COLO668 (cell line): ENCODE data around the gene ADGRV1.
"Not testable (repeated sequence)": the region's sequence is repeated elsewhere in the genome, so short reads cannot be mapped to it uniquely, and the experiment has no call there.

Source experiments
- DNase-seq: peaks from one replicate; lab custom pipeline; 2025; ENCODE audit not compliant: unreplicated experiment; lab: John Stamatoyannopoulos, UW

Gene ADGRV1

DNA sequence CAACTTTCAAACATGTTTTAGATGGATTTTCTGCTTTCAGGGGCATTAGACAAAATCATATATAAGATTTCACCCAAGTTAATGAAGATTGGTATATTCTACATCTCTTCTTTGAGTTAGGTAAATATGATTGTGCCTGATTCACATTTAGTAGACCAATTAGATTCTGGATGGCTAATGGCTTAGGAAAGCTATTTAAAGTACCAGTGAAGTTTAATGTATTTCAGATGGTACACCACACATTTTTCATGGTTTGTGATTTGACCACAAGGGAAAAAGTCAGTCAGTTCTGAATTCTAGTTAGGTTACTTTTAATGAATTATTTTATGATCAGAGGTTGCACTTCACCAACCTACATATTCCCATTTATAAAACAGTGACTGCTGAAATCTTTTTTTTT, 409.7 kb downstream of the ADGRV1 start:
- no peak for DNase-seq

GRCh38 chr5:90969945-90970344, 411.3 kb downstream of the ADGRV1 start:
- not testable (repeated sequence) for DNase-seq

- no peak for DNase-seq
These were observed 422.6 kb downstream of the ADGRV1 start for GRCh38 chr5:90981177-90981576.

DNA sequence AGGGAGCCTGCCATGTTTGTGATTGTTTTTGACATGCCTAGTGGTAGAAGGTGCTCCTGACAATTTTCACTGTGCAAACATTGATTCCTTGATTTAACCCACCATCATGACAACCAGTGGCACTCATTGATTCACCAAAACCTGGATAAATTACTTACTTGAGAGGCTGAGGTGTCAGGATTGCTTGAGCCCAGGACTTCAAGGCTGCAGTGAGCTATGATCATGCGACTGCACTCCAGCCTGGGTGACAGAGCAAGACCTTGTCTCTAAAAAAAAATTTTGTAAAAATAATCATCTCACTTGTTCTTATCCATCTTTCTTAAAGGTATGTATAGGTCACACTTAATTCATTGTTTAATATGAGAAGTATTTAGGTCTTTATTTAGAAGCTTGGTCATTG, 423.2 kb downstream of the ADGRV1 start:
- DNase-seq, result no peak

- no peak for DNase-seq
These were observed 424.0 kb downstream of the ADGRV1 start for GRCh38 chr5:90982576-90982975.

GRCh38 chr5:90983148-90983547, 424.6 kb downstream of the ADGRV1 start:
- DNase-seq, result no peak

GRCh38 chr5:90983711-90984124, 425.1 kb downstream of the ADGRV1 start:
- no peak for DNase-seq

DNA sequence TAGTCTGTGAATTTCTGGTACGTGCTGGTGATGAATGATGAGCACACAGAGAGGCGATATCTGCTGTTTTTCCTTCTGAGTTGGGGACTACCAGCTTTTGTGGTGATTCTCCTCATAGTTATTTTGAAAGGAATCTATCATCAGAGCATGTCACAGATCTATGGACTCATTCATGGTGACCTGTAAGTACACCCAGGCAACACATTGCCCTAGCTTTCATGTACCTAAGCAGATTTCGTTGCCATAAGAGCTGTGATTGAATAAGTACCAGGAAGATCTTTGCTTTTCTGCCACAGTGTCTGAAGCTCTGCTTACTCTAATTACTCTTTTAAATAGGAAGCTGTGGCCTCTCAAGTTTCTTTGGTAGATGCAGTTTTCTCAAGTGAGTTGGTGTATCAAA, 426.7 kb downstream of the ADGRV1 start:
- DNase-seq, result no peak

DNA sequence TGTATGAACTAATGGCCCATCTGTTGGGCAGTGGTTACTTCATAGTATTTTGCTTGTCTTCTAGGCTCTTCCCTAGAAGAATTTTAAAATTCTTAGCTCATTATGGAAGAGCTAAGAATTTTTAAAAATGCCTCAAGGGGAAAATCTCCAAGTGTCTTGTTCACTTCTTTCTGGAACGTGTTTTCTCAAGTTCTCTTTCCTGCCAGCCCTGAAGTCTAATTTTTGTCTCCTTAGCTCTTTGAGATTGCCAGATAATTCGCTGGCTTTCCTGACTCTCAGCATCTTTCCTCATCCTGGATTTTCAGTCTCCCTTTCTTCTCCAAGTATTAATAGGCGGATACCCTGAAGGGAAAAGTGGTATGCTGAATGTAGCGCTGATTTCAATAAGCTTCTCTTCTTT, 429.1 kb downstream of the ADGRV1 start:
- DNase-seq, result no peak

DNA sequence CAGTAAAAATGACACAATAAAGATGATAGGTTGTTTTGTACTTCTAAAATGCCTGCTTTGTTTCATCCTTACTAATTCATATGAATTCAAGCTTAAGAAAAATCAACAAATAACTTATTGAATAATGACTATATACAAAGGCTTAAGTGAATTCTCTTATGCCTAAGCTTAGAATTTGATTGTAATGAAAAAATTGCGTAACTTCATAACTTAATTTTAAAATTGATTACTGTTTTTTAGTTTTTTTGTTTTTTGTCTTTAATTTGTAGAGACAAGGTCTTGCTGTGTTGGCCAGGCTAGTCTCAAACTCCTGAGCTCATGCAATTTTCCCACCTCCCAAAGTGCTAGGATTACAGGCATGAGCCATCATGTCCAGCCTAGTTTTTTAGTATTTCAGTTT, 432.6 kb downstream of the ADGRV1 start:
- no peak for DNase-seq

DNA sequence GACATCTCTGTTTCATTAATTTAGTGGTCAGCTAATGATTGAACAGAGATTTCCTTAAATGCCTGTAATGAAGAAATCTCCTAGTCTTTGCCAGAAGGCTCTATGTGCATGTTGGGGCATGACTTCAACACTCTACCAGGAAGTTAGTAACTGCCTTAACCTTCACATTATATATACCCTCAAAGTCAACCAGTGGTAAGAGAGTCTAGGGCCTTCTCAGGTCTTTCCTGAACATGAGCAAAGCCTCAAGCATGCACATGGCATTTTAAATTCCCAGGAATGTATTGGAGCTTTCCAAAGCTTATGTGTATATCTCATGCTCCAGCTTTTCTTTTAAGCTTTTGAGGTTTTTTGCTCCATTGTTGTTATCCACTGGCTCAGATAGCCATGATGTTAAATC, 436.2 kb downstream of the ADGRV1 start:
- DNase-seq, result no peak

DNA sequence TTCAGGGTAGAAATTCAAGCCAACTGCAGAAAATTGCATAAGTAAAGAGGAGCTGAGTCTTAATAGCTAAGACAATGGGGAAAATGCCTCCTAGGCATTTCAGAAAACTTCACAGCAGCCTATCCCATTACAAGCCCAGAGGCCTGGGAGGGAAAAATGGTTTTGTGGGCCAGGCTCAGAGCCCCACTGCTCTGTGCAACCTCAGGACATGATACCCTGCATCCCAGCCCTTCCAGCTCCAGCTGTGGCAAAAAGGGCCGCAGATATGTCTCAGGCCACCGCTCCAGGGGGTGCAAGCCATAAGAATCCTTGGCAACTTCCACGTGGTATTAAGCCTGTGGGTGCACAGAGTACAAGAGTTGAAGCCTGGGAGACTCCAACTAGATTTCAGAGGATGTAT, 437.5 kb downstream of the ADGRV1 start:
- no peak for DNase-seq

GRCh38 chr5:90997082-90997481, 438.5 kb downstream of the ADGRV1 start:
- no peak for DNase-seq

DNA sequence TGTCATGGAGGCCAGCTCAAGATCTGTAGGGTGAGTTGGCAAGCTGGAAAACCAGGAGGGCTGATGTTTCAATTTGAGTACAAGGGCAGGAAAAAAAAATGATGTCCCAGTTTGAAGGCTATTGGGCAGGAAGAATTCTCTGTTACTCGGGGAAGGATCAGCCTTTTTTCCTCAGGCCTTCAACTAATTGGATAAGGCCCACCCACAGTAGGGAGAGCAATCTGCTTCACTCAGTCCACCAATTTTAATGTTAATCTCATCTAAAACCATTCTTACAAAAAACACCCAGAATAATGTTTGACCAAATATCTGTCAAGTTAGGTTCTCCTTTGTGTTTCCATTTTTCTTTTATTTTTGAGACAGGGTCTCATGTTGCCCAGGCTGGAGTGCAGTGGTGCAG, 442.1 kb downstream of the ADGRV1 start:
- DNase-seq, result no peak

GRCh38 chr5:91006713-91007112, 448.1 kb downstream of the ADGRV1 start:
- DNase-seq, result no peak

- DNase-seq, result no peak
These were observed 448.7 kb downstream of the ADGRV1 start for GRCh38 chr5:91007251-91007650.

DNA sequence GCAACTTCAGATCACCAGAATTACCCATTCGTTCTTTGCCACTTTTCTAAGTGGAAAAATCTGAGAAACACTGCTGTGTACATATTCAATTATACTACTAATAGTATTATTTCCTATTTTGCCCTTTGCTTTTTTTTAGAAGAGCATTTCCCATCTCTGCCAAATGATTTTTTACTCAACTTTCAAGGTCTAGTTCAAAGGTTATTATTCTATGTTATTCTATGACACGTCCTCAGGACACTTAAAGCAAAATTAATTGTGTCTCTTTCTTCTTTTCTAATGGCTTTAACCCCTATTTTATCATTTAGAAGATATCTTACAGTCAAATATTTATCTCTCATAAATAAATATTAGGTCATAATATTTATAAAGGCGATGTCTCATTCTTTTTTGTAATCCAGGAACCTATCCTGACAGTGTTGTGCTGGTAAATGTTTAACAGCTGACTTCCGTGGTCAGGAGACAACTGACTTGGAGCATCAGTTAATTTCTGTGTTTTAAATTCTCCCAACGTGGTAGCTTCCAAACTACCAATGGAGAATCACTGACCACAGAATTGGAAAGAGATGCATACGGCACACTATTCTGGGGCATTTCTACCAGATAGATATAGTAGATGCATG, 449.3 kb downstream of the ADGRV1 start:
- DNase-seq, result no peak

- DNase-seq, result no peak
These were observed 451.5 kb downstream of the ADGRV1 start for GRCh38 chr5:91010090-91010489.

DNA sequence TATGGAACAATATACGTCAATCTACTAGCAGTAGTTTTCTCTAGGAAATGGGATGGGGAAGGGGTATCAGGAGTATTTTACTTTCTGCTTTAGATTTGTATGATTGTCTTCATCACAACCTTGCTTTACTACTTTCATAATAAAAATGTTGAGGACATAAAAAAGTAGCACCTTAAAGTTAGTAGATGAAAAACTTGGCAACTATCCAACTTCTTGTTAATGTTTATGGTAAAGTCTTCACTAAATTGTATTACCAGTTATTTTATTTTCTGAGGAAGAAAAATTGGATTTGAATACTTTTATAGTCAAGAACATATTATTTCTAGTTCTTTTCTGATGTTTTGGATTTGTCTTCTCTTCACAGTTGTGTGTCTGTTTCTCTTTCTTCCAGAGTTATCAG, 452.4 kb downstream of the ADGRV1 start:
- DNase-seq, result no peak

DNA sequence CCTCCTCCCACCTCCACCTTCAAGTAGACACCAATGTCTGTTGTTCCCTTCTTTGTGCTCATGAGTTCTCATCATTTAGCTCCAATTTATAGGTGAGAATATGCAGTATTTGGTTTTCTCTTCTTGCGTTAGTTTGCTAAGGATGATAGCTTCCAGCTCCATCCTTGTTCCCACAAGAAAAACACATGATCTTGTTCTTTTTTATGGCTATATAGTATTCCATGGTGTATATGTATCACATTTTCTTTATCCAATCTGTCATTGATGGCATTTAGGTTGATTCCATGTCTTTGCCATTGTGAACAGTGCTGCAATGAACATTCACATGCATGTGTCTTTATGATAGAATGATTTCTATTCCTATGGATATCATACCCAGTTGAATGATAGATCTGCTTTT, 454.3 kb downstream of the ADGRV1 start:
- DNase-seq, result not testable (repeated sequence)

GRCh38 chr5:91016322-91016721, 457.7 kb downstream of the ADGRV1 start:
- DNase-seq, result no peak

GRCh38 chr5:91016954-91017700, 458.5 kb downstream of the ADGRV1 start:
- DNase-seq, result no peak

GRCh38 chr5:91018200-91018599, 459.6 kb downstream of the ADGRV1 start:
- DNase-seq, result no peak
